Brain microvascular endothelial cell (primary cell): ENCODE data around the gene NDE1.

Experiments
- DNase-seq: peaks from one replicate; pipeline ENCODE4 v3.0.0-alpha.2; 2020
- H3K27ac ChIP-seq: fragments of 250-450 bp; sonication (Bioruptor Pico); 2 replicates; pipeline ENCODE4 v1.5.1; 2020; ENCODE audit warnings: mild to moderate bottlenecking, moderate library complexity
- H3K27me3 ChIP-seq: fragments of 250-450 bp; sonication (Bioruptor Pico); replicated peaks from 2 replicates; pipeline ENCODE4 v1.5.1; 2020; ENCODE audit warnings: mild to moderate bottlenecking
- H3K36me3 ChIP-seq: fragments of 250-450 bp; sonication (Bioruptor Pico); replicated peaks from 2 replicates; pipeline ENCODE4 v1.5.1; 2020; ENCODE audit warnings: mild to moderate bottlenecking
- H3K4me3 ChIP-seq: 2 replicates; pipeline ENCODE4 v1.5.1; 2011; ENCODE audit warnings: low read depth, mild to moderate bottlenecking, control low read depth, low read length, moderate library complexity
- in situ Hi-C: cut with HindIII; loops from 2 replicates; pipeline ENCODE4 v1.10.0; 2017; ENCODE audit warnings: low sequenced_read_pairs, low pct_ligation_motif_present
- TF ChIP-seq, protein P1 (sequence below): IDR thresholded peaks from 2 replicates; pipeline ENCODE4 v1.5.1; 2011; ENCODE audit warnings: low read depth, mild to moderate bottlenecking, moderate library complexity, low read length, control low read depth, inconsistent platforms; ENCODE audit errors: missing control alignments

The NDE1 gene

DNA sequence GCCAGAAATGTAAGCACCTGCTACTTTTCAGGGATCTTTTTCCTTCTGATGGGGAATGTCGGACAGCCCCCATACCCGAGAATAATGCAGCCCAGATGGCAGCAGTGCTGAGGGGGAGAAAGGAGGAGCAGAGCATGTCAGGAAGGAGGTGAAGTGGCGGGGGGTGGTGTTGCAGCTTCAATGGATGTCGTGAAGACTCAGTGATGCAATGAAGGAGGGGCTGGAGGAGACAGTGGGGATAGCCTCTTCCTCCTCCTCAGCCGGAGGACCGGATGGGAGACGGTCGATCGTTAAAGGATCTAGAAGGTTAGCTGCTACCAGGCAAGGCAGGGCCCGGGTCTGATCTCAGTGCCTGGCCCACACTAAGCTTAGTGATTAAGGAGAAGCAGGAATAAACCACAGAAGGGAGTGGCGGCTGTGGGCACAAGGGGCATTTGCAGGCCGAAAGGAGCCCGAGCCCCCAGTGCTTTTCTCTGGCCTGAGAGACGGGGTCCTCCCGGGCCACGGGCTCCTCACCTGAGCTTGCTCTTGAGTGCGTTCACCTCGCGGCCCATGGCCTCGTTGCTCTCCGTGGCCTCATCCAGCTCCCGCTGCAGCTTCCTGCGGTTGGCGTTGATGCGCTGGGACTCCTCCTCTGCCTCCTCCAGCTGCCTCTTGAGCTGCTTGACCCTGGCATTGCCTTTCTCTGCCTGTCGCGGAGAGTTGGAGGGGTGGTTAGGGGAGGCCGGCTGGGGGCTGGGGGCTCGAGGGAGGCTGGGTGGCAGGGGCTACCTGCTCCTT is 64.5 kb downstream of the NDE1 start:
- in situ Hi-C loops: no loop called here
- no peaks in the 10 kb centered on the region for H3K36me3 ChIP-seq
- TF ChIP-seq, protein P1, sequence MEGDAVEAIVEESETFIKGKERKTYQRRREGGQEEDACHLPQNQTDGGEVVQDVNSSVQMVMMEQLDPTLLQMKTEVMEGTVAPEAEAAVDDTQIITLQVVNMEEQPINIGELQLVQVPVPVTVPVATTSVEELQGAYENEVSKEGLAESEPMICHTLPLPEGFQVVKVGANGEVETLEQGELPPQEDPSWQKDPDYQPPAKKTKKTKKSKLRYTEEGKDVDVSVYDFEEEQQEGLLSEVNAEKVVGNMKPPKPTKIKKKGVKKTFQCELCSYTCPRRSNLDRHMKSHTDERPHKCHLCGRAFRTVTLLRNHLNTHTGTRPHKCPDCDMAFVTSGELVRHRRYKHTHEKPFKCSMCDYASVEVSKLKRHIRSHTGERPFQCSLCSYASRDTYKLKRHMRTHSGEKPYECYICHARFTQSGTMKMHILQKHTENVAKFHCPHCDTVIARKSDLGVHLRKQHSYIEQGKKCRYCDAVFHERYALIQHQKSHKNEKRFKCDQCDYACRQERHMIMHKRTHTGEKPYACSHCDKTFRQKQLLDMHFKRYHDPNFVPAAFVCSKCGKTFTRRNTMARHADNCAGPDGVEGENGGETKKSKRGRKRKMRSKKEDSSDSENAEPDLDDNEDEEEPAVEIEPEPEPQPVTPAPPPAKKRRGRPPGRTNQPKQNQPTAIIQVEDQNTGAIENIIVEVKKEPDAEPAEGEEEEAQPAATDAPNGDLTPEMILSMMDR: no peak
- no peak for DNase-seq
- no peaks in the 10 kb centered on the region for H3K27me3 ChIP-seq
- H3K4me3 ChIP-seq: no peak overlapping the region
- H3K27ac ChIP-seq: no peak overlapping the region

- no peaks in the 10 kb centered on the region for H3K36me3 ChIP-seq
- no peaks in the 10 kb centered on the region for H3K27me3 ChIP-seq
- H3K27ac ChIP-seq: no peak overlapping the region
- H3K4me3 ChIP-seq: no peak overlapping the region
- in situ Hi-C loops: no loop called here
- TF ChIP-seq, protein P1: no peak
- no peak for DNase-seq
These were observed 65.2 kb downstream of the NDE1 start for GRCh38 chr16:15715221-15715620.

DNA sequence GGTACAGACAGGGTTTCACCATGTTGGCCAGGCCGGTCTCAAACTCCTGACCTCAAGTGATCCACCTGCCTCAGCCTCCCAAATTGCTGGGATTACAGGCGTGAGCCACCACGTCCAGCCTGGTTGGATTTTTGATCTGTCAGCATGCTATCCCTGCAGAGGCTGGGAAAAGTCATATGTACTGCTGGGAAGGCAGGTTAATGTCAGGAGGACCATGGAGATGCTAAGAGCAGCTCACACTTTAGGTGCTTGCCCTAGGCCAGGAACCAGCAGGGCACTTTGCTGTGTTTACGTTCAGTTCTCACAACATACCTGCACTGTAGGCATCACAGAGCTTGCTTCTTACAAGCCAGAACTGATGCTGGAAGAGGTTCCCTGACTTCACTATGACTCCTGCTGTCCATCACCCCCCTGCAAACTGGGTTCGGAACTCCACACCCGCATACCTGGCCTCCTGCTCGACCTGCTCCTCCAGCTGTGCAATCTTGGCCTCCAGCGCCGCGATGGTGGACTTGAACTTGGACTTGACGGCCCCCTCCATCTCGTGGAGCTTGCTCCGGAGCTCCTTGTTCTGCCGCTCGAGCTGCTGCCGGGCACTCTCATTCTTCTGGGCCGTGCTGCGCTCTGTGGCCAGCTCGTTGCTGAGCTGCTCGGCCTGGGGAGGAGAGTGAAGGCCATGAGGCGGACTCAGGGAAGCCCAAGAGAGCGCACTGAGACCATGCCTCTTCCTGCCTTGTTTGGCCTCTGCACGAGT is 66.8 kb downstream of the NDE1 start:
- Histone ChIP-seq H3K27me3 (no peaks in the 10 kb centered on the region), H3K27ac (no peak overlapping the region), H3K4me3 (no peak overlapping the region), H3K36me3 (no peaks in the 10 kb centered on the region)
- no peak for DNase-seq
- in situ Hi-C loops: no loop called here
- TF ChIP-seq, protein P1: no peak

GRCh38 chr16:15721018-15721417 is 71.0 kb downstream of the NDE1 start:
- H3K36me3 ChIP-seq: peaks cover 7% of the 10 kb centered on the region
- H3K27ac ChIP-seq: no peak overlapping the region
- TF ChIP-seq, protein P1: no peak
- in situ Hi-C loops: no loop called here
- no peaks in the 10 kb centered on the region for H3K27me3 ChIP-seq
- DNase-seq: no peak
- no peak overlapping the region for H3K4me3 ChIP-seq

- Histone ChIP-seq H3K36me3 (peaks cover 7% of the 10 kb centered on the region), H3K27ac (no peak overlapping the region), H3K27me3 (no peaks in the 10 kb centered on the region), H3K4me3 (no peak overlapping the region)
- in situ Hi-C loops: no loop called here
- no peak for DNase-seq
- TF ChIP-seq, protein P1: no peak
These were observed 73.8 kb downstream of the NDE1 start for GRCh38 chr16:15723808-15724207.
